GM18868 (cell line): ENCODE results near the gene MGST2.
"Not testable (repeated sequence)": the region's sequence is repeated elsewhere in the genome, so short reads cannot be mapped to it uniquely, and the experiment has no call there.

Source experiments
- ATAC-seq: cut with Tn5 transposase; IDR thresholded peaks from one replicate; pipeline ENCODE4 v1.9.1; 2021; ENCODE audit warnings: mild to moderate bottlenecking, moderate library complexity; ENCODE audit not compliant: unreplicated experiment

The MGST2 gene

GRCh38 chr4:139698167-139698925 lies 32.7 kb downstream of the MGST2 start:
- ATAC-seq, result not testable (repeated sequence)

- no peak for ATAC-seq
Observed at GRCh38 chr4:139700568-139700967, 34.9 kb downstream of the MGST2 start.

GRCh38 chr4:139704915-139705485 lies 39.4 kb downstream of the MGST2 start:
- no peak for ATAC-seq

DNA sequence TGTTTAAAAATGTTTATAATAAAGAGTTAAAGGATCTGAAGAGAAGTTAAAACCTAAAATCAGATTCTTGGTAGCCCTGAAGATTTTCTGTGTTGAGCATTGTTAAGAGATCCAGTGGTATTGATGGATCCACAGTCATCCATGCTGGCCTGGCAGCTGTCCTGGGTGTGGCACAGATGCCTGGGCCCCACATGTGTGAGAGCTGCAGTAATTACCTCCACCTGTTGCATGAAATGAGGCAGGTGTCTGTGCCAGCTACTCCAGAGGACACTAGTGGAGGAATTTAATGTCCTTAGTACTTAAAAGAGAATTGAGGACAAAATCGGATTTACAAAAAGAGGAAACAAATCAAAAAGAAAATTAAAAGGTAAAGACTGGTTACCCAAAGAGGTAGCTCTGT lies 44.0 kb downstream of the MGST2 start:
- ATAC-seq, result no peak

GRCh38 chr4:139710073-139710472 lies 44.5 kb downstream of the MGST2 start:
- ATAC-seq, result no peak

GRCh38 chr4:139711461-139711860 lies 45.8 kb downstream of the MGST2 start:
- ATAC-seq, result no peak

DNA sequence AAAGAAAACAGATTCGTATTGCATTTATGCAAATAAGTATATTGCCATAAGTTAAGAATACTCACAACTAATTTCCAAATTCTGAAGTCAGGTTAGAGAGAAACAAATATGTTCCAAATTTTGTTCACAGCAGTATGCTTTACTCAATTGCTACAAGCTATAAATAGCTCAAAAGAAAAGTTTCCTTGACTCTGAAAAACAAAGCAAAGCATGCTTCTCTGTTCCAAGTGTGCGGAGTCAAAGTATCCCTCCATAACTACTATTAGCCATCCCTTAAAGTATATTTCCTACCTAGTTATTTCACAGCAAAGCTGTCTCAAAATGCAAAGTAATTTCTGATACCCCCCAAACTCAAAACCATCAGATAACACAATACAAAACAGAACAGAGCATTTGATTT lies 47.3 kb downstream of the MGST2 start:
- no peak for ATAC-seq

DNA sequence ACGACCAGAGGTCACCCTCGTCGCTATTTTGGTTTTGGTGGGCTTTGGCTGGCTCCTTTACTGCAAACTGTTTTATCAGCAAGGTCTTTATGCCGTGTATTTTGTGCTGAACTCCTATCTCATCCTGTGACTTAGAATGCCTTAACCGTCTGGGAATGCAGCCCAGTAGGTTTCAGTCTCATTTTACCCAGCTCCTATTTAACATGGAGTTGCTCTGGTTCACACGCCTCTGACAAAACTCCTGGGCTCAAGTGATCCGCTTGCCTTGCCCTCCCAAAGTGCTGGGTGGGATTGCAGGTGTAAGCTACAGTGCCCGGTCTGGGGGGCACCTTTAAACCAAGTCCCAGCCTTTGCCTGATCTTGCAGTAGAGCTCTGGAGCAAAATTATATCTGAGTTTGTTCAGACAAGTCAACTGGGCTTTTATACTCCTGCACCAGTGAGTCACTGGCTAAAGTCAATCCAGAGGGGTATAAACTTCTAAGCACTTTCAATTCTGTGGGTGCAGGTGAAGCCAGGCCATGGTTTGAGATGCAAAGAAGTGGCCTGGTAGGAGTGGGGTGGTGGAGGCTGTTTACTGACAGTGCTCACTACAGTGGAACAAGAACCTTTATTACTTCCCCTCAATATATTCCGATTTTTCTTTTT lies 50.2 kb downstream of the MGST2 start:
- ATAC-seq, result no peak

GRCh38 chr4:139718358-139718757 lies 52.7 kb downstream of the MGST2 start:
- no peak for ATAC-seq

DNA sequence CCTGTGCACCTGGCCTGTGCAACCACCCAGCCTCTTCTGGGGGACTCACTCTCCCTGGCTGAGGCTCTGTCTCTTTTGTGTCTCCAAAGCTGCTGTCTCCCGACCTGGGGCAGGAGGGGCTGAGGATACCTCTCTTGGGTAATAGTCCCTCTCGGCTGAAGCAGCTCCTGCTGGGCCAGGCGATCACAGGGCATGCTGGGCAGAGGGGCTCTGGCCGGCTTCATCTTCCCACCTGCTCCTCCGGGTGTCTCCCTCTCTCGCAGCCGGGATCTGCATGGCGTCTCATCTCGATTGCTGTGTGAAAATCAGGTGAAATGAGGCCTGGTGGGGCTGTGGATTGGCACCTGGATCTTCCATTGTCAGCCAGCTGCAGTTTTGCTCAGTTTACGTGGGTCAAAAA lies 53.2 kb downstream of the MGST2 start:
- no peak for ATAC-seq

GRCh38 chr4:139719381-139720101 lies 53.9 kb downstream of the MGST2 start:
- no peak for ATAC-seq

DNA sequence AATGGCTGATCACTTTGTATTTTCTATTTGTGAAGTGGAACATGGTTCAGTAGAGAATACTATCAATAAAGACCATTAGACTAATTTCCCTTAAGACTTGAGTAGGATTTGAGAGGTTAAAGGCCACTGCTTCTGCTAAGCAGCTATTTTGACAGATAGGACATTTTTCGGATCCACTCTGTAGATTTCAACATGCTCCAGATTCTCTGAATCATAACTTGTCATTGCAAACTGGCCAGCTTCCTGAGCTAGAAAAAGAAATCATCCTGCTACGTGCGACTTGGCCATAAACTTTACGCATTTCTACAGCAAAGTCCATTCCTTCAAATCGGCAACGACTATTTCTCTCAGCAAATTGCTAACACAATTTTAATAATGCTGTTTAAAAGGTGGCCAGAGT lies 55.2 kb downstream of the MGST2 start:
- ATAC-seq, result no peak

DNA sequence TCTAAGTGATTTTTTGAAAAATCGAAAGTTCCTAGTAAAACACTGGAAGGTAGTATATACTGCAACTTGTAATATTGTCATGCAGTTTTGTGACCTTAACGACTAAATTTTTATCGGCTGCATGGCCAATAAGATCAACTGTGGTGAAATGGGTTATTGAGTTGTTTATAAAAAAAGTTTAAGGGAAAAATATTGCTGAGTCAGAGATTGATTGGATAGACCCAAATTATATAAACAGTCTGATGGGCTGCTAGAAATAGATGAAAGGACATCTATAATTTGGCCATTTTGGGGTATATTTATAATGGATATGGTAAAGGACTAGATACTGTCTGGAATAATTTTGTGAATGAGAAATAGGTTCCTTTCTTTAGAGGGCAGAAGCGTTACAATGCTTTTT lies 56.2 kb downstream of the MGST2 start:
- no peak for ATAC-seq

DNA sequence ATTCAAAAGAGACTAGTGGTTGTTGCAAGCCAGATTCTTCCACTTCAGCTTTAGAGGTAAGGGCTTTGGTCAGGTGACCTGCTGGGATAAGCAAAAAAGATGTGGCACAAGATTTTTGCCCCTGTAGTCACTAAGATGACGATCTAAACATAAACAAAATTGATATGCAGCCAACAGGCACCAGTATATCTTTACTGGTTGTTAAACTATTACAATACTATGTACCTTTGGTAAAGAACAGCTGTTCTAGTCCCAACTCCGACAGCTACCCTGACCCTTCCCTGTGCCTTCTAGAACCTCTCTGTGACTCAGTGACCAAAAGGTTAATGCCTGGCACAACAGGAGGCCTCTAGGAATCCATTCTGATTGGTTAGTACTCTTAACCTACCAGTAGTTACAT lies 59.6 kb downstream of the MGST2 start:
- no peak for ATAC-seq

DNA sequence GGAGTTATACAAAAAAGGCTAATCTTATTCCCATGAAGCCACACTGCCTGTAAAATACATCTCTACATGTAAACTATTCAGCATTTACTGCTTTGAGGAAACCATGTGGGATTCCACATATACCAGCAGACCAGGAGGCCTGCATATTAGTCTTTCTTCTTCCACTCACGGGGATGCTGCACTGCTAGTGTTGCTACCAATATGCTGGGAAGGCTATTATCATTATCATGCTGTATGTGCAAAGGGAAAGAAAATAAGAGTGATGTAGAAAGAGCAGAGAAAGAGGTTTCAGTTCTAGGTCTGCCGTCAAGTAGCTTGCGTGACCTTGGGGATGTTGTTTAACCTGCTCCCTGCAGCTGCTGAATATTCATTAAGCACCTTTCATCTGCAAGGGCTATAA lies 61.0 kb downstream of the MGST2 start:
- no peak for ATAC-seq

DNA sequence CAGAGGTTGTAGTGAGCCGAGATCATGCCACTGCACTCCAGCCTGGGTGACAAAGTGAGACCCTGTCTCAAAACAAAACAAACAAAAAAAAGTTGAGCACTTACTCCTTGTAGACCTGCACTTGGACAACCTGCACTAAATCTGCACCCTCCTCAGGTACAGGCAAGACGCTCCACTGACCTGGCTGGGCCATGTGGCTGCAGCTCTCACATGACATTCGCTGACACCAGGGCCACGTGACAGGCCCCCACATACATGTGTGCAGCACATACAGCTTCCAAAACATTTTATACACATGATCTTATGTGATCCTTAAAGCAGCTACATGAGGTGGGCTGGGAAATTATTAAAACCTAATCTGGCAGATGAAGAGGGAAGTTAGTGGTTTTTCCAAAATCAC lies 62.5 kb downstream of the MGST2 start:
- ATAC-seq, result no peak

GRCh38 chr4:139728840-139729239 lies 63.2 kb downstream of the MGST2 start:
- no peak for ATAC-seq

DNA sequence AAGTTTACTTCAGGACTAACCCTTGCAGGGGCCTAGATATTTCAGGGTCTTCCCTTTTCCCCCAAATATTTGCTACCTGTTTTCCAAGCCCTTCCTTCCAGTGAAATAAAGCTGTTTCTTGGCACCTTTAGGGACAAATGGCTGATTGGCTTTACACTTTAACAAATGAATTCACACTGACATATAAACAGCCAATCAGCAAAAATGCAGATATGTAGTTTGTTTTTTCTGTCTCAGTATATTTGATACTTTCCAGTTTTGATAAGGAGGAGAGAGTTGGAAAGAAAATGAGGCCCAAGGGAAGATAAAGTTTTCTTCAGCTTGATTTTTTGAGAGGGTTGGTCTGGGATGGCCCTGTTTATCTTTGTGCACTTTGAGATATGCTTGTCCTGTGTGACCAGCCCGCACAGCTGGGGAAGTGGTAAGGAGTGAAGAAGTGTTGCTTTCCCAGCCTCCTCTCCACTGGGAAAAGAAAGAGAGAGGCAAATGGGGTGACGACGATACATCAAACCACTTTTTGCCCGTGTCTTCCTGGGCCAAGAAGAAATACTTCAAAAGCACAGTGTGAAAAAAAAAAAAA lies 67.5 kb downstream of the MGST2 start:
- no peak for ATAC-seq

DNA sequence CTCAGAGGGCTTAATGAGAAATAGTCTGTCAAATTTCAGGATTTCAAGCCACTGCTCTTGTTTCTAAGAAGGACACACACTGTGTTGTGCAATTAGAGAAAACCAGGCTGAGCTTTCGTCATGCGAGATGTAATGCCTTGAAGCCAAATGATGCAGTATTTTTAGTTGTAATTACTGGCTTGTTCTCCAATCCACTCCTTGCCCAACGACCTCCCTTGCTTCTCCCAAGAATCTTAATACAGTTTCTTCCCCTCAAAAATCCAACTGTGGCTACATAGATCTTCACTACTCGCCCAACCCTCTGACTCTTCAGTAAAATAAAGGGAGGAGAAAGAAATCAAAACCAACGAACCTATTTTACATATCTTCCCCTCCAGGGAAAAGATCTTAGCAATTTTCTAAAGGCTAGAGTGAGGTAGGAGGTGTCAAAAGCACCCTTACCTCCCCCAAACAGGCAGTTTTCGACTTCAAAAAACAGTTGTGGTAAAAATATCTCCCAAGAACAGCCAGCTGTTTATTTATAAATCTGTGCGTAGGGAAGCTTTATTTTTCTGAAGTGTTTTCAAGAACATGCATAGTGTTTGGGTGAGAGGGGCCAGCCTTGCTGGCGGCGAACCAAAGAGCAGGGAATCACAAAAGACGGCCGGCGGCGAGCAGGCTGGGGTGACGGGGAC lies 68.7 kb downstream of the MGST2 start:
- no peak for ATAC-seq

DNA sequence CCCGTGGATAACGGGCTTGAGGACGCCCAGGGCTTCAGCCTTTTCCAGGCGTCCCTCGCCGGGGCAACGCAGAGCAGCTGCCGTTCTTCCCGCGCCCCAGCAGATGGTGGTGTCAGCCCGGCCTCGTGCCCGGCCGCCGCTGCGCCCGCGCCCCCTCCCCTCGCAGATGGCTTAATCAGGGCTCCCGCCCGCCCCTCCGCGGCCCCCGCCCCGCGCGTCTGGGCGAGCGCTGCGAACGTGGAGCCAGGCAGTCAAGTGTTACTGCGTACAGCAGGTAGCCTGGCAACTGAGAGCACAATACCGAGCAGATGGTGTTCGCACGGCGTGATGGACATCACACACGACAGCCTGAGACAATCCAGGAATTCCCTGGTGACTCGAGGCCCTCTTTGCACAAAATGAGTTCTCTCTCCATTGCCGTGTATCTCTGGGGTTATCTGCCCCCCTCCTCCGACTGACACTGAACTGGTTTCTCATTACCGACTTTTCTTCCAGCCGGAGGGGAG lies 69.3 kb downstream of the MGST2 start:
- ATAC-seq, result peak; percentile 78
